Esophagus squamous epithelium (tissue), 5 donors: ENCODE results near the gene DOCK3. TPM values are rescaled to one million over a fixed set of nuclear protein-coding genes. Genes with fewer than 3 reads are reported as not detected.

Experiments
- DNase-seq: peaks from one replicate; lab custom pipeline; 2025; lab: John Stamatoyannopoulos, UW
- H3K27ac ChIP-seq, 4 donors: fragments of 200-600 bp; sonication (generic); one replicate each; pipeline ENCODE4 v1.5.1; 2016 to 2019; ENCODE audit warnings: mild to moderate bottlenecking in 1 of 4
- H3K27me3 ChIP-seq, 4 donors: fragments of 200-600 bp; sonication (generic); 1 replicate in 3 of 4; 2 replicates in 1 of 4; pipeline versions ENCODE4 v1.5.1 to v1.6.0; 2017 to 2021; ENCODE audit warnings: antibody characterized with exemption in 1 of 4
- H3K36me3 ChIP-seq, 3 donors: fragments of 200-600 bp; sonication (generic); one replicate each; pipeline ENCODE4 v1.5.1; 2016 to 2019
- H3K4me1 ChIP-seq, 3 donors: fragments of 200-600 bp; sonication (generic); one replicate each; pipeline ENCODE4 v1.5.1; 2017 to 2019
- H3K4me3 ChIP-seq, 4 donors: fragments of 200-600 bp; sonication (generic); 1 replicate in 3 of 4; 2 replicates in 1 of 4; pipeline ENCODE4 v1.5.1; 2016 to 2019; ENCODE audit warnings: mild to moderate bottlenecking in 2 of 4, moderate library complexity in 1 of 4
- H3K9me3 ChIP-seq, 3 donors: fragments of 200-600 bp; sonication (generic); one replicate each; pipeline ENCODE4 v1.5.1; 2016 to 2019
- CTCF ChIP-seq, 6 experiments: fragments of 450-650 bp in 4 of 6; fragments of 200-600 bp in 2 of 6; sonication (generic) in 2 of 6; IDR thresholded peaks; one replicate each; pipeline ENCODE4 v1.5.1; 2016 to 2019; ENCODE audit warnings: antibody characterized with exemption in 6 of 6, mild to moderate bottlenecking in 4 of 6, moderate library complexity in 4 of 6
- POLR2A ChIP-seq, 4 donors: fragments of 450-650 bp; IDR thresholded peaks; one replicate each; pipeline ENCODE4 v1.6.1; 2017; ENCODE audit warnings: antibody characterized with exemption in 4 of 4, mild to moderate bottlenecking in 4 of 4, moderate library complexity in 3 of 4
- WGBS, 2 donors: methylation state at CpG; one replicate each; pipeline ENCODE4 v1.1.5; 2018; 5-methylcytosine and 5-hydroxymethylcytosine counted together
- intact Hi-C: fragments of 100-400 bp; cut with DNase I; formaldehyde crosslinking; loops from one replicate; pipeline ENCODE4 v1.15.0; 2022
- total RNA-seq, 4 donors: library from RNA; depleted of rRNA; stranded (reverse); fragments of >200 nt; gene quantifications; one replicate each; pipeline ENCODE4 v1.1.0, GENCODE V29; 2016
- donor health status: DM: yes; HTN: yes; CAD: no.

DOCK3 gene
- total RNA-seq, 4 donors from 2014 or later = 0.92 to 1.7 (median 1.4) TPM

DNA sequence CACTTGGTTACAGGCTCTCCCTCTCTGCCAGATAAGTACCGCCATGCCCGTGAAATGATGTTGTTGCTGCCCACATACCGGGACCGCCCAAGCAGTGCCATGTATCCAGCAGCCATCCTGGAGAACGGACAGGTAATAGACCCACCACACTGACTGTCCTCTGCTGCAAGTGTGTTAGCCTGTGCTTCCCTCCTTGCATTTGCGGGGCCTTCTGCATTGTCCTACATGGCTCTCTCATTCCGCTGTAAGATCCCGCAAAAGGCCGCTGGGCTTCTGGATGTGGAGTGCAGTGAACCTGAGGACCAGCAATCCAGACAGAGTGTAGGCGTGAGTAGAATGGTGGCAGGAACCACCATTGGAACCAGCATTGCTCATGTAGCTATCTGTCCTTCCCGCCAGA, 699.7 kb downstream of the DOCK3 start:
- Histone ChIP-seq H3K4me1 (no peaks in the 10 kb centered on the region), H3K36me3 (no peaks in the 10 kb centered on the region), H3K27ac (no peak overlapping the region), H3K27me3 (no peaks in the 10 kb centered on the region), H3K9me3 (no peaks in the 10 kb centered on the region), H3K4me3 (no peak overlapping the region)
- TF ChIP-seq CTCF (IDR thresholded peaks at IDR 0.05) (no peak), POLR2A (IDR thresholded peaks at IDR 0.05) (no peak)
- intact Hi-C loops = loop anchor here (10.0 kb wide), 2 partner anchors 280 to 410 kb away; no protein-coding TSS in a partner anchor
- WGBS, 2 donors = 93 to 95% methylated on average over 8 of the region's 11 CpGs
- no peak for DNase-seq

DNA sequence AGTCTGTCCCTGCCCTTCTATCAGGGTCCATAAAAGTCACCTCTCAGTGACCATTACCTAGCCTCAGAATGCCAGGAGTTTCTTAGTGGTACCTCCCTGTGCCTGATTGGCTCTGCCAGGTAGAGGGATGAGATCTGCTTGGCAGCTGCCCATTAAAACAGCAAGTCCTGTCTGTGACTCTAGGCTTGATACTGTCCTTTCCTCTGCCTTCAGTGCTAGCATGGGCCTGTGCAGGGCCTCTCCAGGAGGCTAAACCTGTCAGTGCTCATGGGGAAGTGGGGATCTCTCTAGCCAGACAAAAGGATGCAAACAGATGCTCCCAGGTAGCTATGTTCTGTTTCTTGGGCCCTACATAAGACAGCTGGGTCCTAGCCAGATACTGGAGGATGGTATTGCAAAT, 700.4 kb downstream of the DOCK3 start:
- Histone ChIP-seq H3K4me3 (no peak overlapping the region), H3K27ac (no peak overlapping the region), H3K4me1 (no peaks in the 10 kb centered on the region), H3K9me3 (no peaks in the 10 kb centered on the region), H3K36me3 (no peaks in the 10 kb centered on the region), H3K27me3 (no peaks in the 10 kb centered on the region)
- intact Hi-C loops = loop anchor here (10.0 kb wide), 2 partner anchors 280 to 410 kb away; no protein-coding TSS in a partner anchor
- TF ChIP-seq POLR2A (IDR thresholded peaks at IDR 0.05) = no peak
- no peak for TF ChIP-seq CTCF (IDR thresholded peaks at IDR 0.05)
- DNase-seq = no peak

GRCh38 chr3:51375571-51375970, 700.8 kb downstream of the DOCK3 start:
- no peaks in the 10 kb centered on the region for H3K27me3 ChIP-seq
- no peak overlapping the region for H3K4me3 ChIP-seq
- intact Hi-C loops = loop anchor here (10.0 kb wide), 2 partner anchors 281 to 411 kb away; no protein-coding TSS in a partner anchor
- 77 to 84% methylated on average over 8 of the region's 8 CpGs for WGBS, 2 donors
- no peaks in the 10 kb centered on the region for H3K9me3 ChIP-seq
- TF ChIP-seq POLR2A (IDR thresholded peaks at IDR 0.05) (no peak), CTCF (IDR thresholded peaks at IDR 0.05) (no peak)
- DNase-seq = no peak
- no peaks in the 10 kb centered on the region for H3K36me3 ChIP-seq
- H3K27ac ChIP-seq = no peak overlapping the region
- H3K4me1 ChIP-seq = no peaks in the 10 kb centered on the region

DNA sequence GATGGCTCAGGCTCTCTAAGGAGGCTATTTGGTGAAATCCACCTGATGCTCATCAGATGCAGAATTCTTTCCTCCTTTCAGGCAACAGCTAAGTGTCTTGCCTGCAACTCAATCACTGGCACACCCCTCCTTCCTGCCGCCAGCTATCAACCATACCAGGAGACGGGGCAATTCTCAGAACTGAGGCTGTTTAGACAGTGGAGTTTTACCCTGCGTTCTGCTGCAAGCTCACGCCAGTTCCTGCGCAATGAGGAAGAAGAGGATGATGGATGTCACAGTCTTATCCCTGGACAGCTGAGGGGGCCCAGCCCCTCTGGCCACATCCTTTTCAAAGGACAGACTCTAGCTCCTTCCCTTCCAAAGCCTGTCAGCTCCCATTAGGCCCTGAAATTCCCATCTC, 703.3 kb downstream of the DOCK3 start:
- no peak overlapping the region for H3K27ac ChIP-seq
- no peak for DNase-seq
- H3K36me3 ChIP-seq = no peaks in the 10 kb centered on the region
- no peak overlapping the region for H3K4me3 ChIP-seq
- intact Hi-C loops = loop anchor here (10.0 kb wide), 2 partner anchors 283 to 413 kb away; no protein-coding TSS in a partner anchor
- H3K4me1 ChIP-seq = peaks cover 0 to 1% (median 0%) of the 10 kb centered on the region in 3 donors
- H3K9me3 ChIP-seq = no peaks in the 10 kb centered on the region
- TF ChIP-seq CTCF (IDR thresholded peaks at IDR 0.05) (no peak), POLR2A (IDR thresholded peaks at IDR 0.05) (no peak)
- WGBS, 2 donors = 40 to 90% methylated on average over 2 of the region's 5 CpGs
- H3K27me3 ChIP-seq = no peaks in the 10 kb centered on the region

DNA sequence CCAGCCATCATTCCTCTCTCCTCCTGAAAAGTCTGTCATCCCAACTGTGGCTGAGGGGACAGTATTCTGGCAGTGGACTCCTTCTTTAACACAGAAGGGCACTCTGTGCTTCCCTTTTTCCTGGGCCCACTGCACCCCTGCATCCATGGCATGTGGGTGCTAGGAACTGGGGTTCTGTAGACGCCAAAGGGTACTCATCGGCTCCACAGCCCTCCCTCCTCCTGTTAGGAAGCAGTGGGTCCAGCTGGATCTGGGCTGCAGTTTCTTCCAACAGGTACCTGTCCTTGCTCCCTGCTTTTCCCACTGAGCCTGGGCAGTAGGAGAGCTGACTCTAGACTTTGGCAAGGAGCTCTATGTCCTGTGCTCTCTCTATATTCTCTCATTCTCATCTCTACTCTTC, 704.0 kb downstream of the DOCK3 start:
- no peak for TF ChIP-seq POLR2A (IDR thresholded peaks at IDR 0.05)
- no peak for TF ChIP-seq CTCF (IDR thresholded peaks at IDR 0.05)
- H3K9me3 ChIP-seq = no peaks in the 10 kb centered on the region
- H3K4me3 ChIP-seq = no peak overlapping the region
- no peak overlapping the region for H3K27ac ChIP-seq
- WGBS, 2 donors = 62 to 93% methylated on average over 2 of the region's 2 CpGs
- DNase-seq = no peak
- H3K36me3 ChIP-seq = no peaks in the 10 kb centered on the region
- intact Hi-C loops = loop anchor here (10.0 kb wide), 2 partner anchors 284 to 414 kb away; no protein-coding TSS in a partner anchor
- no peaks in the 10 kb centered on the region for H3K27me3 ChIP-seq
- H3K4me1 ChIP-seq = peaks cover 0 to 8% (median 2%) of the 10 kb centered on the region in 3 donors
